Suprapubic skin (tissue), 4 donors: Measurements from ENCODE around the gene ABLIM2. TPM values are rescaled to one million over a fixed set of nuclear protein-coding genes. Genes with fewer than 3 reads are reported as not detected.

Experiments
- DNase-seq, 2 donors: peaks; one replicate each; pipeline ENCODE4 v3.0.0-alpha.2; 2019; ENCODE audit warnings: low spot score in 2 of 2
- H3K27ac ChIP-seq: fragments of 200-600 bp; sonication (generic); one replicate; pipeline ENCODE4 v1.5.1; 2019
- H3K27me3 ChIP-seq: fragments of 200-600 bp; sonication (generic); one replicate; pipeline ENCODE4 v1.5.1; 2019
- H3K36me3 ChIP-seq: fragments of 200-600 bp; sonication (generic); one replicate; pipeline ENCODE4 v1.5.1; 2019
- H3K4me1 ChIP-seq: fragments of 200-600 bp; sonication (generic); one replicate; pipeline ENCODE4 v1.5.1; 2019
- H3K4me3 ChIP-seq: fragments of 200-600 bp; sonication (generic); one replicate; pipeline ENCODE4 v1.5.1; 2019; ENCODE audit warnings: mild to moderate bottlenecking
- H3K9me3 ChIP-seq: fragments of 200-600 bp; sonication (generic); one replicate; pipeline ENCODE4 v1.5.1; 2019
- EP300 ChIP-seq: sonication (generic); formaldehyde crosslinking; IDR thresholded peaks from one replicate; pipeline ENCODE4 v1.6.1; 2017; ENCODE audit warnings: antibody characterized with exemption
- POLR2A ChIP-seq, 2 donors: fragments of 450-650 bp; IDR thresholded peaks; one replicate each; pipeline ENCODE4 v1.6.1; 2017; ENCODE audit warnings: antibody characterized with exemption in 2 of 2, mild to moderate bottlenecking in 2 of 2, moderate library complexity in 2 of 2
- POLR2AphosphoS5 ChIP-seq, 3 donors: sonication (generic); formaldehyde crosslinking; IDR thresholded peaks; one replicate each; pipeline ENCODE4 v1.6.1; 2017; ENCODE audit warnings: antibody characterized with exemption in 3 of 3
- WGBS: methylation state at CpG from one replicate; pipeline ENCODE4 v1.1.5; 2018; 5-methylcytosine and 5-hydroxymethylcytosine counted together
- total RNA-seq, 4 donors: library from RNA; depleted of rRNA; stranded (reverse); fragments of >200 nt; gene quantifications; one replicate each; pipeline ENCODE4 v1.1.0, GENCODE V29; 2016
- TF ChIP-seq, protein P1 (sequence below), 2 donors: fragments of 200-600 bp in 1 of 2; fragments of 450-650 bp in 1 of 2; sonication (generic) in 1 of 2; IDR thresholded peaks; one replicate each; pipeline ENCODE4 v1.5.1; 2016 to 2019; ENCODE audit warnings: antibody characterized with exemption in 2 of 2, mild to moderate bottlenecking in 1 of 2, moderate library complexity in 1 of 2

Gene ABLIM2
- total RNA-seq, 4 donors from 2014 or later: 11.2 to 16.9 (median 13.3) TPM

DNA sequence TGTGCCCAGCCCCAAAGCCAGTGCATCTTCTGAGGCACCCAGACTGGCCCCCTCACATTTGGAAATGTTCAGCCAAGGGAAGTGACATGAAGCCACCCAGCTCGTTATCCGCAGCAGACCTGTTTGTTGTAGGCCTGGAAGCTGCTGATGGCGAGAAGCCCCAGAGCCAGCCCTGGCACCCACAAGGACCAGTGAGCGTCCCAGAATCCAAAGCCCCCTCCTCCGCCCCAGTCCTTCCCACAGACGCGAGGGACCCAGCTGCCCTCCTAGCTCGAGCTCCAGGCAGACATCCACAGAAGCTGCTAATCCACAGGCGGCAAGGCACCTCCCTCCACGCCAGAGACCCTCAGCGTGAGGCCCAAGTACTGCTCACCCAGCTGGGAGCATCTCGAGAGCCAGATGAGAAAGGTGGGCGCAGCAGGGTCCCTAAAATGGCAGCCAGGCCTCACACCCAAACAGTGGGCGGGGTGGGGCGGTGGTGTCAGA lies 7.4 kb downstream of the ABLIM2 start:
- WGBS: 90% methylated on average over 11 of the region's 15 CpGs
- no peak overlapping the region for H3K27ac ChIP-seq
- TF ChIP-seq, protein P1, sequence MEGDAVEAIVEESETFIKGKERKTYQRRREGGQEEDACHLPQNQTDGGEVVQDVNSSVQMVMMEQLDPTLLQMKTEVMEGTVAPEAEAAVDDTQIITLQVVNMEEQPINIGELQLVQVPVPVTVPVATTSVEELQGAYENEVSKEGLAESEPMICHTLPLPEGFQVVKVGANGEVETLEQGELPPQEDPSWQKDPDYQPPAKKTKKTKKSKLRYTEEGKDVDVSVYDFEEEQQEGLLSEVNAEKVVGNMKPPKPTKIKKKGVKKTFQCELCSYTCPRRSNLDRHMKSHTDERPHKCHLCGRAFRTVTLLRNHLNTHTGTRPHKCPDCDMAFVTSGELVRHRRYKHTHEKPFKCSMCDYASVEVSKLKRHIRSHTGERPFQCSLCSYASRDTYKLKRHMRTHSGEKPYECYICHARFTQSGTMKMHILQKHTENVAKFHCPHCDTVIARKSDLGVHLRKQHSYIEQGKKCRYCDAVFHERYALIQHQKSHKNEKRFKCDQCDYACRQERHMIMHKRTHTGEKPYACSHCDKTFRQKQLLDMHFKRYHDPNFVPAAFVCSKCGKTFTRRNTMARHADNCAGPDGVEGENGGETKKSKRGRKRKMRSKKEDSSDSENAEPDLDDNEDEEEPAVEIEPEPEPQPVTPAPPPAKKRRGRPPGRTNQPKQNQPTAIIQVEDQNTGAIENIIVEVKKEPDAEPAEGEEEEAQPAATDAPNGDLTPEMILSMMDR (IDR thresholded peaks at IDR 0.05): no peak
- TF ChIP-seq EP300 (no peak), POLR2A (IDR thresholded peaks at IDR 0.05) (no peak)
- H3K4me1 ChIP-seq: no peaks in the 10 kb centered on the region
- no peaks in the 10 kb centered on the region for H3K9me3 ChIP-seq
- peaks cover 3% of the 10 kb centered on the region for H3K27me3 ChIP-seq
- H3K4me3 ChIP-seq: no peak overlapping the region
- no peaks in the 10 kb centered on the region for H3K36me3 ChIP-seq
- DNase-seq: no peak

DNA sequence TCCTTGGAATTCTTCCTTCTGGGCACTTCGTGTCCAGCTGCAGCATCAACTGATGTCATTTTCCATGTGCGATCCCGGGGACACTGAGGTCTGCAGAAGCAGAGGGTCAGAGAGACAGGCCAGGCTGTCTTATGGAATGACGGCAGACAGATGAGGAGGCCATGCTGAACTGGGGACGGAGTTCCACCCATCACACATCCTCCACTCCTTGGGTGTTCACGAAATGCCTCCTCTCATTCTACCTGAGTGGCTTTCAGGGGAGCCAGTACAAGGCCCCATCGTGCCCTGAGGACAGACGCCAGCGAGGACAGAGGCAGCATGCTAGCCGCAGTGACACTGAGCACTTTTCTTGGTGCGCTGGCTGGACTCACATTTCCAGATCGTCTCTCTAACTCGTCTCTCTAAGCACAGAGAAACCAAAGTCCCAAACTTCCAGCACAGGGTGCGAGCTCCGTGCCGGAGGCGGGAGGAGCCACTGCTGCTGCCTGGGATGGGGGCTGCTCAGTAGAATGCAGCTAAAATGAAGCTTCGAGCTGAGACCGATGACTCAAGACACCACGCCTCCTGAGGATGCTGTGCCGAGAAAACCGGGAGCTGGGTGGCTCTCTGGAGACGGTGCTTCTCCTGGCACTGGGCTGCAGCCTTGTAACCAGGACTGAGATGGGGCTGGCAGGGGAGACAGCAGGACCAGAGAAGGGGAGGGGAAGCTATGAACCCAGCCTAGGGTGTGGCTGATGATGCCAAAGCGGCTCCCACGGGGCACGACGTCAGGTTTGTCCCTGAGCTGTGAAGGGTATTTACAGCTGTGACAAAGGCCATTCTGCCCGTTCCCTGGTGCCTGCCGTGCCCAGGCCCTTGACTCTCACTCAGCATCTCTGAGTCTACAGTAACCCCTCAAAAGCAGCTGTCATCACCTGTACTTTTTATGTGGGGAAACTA lies 8.2 kb downstream of the ABLIM2 start:
- Histone ChIP-seq H3K27me3 (peaks cover 3% of the 10 kb centered on the region), H3K9me3 (no peaks in the 10 kb centered on the region), H3K4me3 (no peak overlapping the region), H3K36me3 (no peaks in the 10 kb centered on the region), H3K27ac (no peak overlapping the region), H3K4me1 (no peaks in the 10 kb centered on the region)
- TF ChIP-seq, protein P1 (IDR thresholded peaks at IDR 0.05): no peak
- no peak for TF ChIP-seq POLR2A (IDR thresholded peaks at IDR 0.05)
- no peak for TF ChIP-seq EP300
- no peak for TF ChIP-seq POLR2AphosphoS5 (IDR thresholded peaks at IDR 0.05)
- 65% methylated on average over 28 of the region's 29 CpGs for WGBS
- DNase-seq: no peak

DNA sequence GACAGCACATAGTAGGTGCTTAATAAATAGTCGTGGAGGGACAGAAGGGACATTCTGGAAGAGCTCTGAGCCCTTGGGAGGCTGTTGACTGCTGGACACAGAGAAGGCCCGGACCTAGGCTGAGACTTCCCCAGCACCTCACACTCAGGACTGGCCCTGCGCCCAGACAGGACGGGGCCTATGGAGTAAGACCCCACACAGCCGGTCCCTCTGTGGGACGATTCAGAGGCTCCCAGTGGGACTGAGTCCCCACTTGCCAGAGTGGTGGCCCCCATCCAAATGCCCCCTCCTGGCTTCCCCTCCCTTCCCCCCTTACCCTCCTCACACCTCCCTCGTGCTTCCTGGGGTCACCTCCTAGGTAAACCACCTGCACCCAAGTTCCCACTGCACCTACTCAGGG lies 8.9 kb downstream of the ABLIM2 start:
- Histone ChIP-seq H3K4me1 (peaks cover 2% of the 10 kb centered on the region), H3K4me3 (no peak overlapping the region), H3K36me3 (no peaks in the 10 kb centered on the region), H3K27me3 (peaks cover 7% of the 10 kb centered on the region), H3K27ac (no peak overlapping the region), H3K9me3 (no peaks in the 10 kb centered on the region)
- 87% methylated on average over 5 of the region's 7 CpGs for WGBS
- no peak for TF ChIP-seq POLR2A (IDR thresholded peaks at IDR 0.05)
- TF ChIP-seq EP300: no peak
- TF ChIP-seq, protein P1 (IDR thresholded peaks at IDR 0.05): no peak
- TF ChIP-seq POLR2AphosphoS5 (IDR thresholded peaks at IDR 0.05): no peak
- DNase-seq: no peak

DNA sequence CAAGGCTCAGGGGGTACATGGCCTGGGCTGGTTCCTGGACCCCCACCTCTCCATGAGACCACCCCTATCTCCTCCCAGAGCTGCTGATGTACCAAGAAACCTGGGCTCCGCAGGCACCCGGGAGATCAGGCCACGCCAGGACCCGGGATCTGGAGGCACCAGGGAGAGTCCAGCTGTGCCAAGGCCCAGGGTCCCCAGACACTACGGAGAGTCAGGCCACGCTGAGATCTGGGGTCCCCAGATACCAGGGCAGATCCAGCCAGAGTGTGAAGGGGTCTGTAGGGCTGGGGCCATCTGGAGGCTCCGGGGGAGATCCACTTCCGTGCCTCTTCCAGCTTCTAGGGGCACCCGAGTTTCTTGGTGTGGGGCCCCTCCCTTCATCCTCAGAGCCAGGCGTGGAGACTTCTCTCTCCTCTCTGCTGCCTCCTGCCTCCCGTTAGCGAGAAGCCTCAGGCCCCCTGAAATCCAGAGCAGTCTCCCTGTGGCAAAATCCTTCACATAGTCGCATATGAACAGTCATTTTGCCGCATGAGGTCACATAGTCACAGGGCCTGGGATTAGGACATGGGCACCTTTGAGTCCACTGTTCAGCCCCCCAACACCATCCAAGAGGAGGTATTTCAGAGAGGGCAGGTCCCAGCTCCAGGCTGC lies 9.7 kb downstream of the ABLIM2 start:
- no peaks in the 10 kb centered on the region for H3K9me3 ChIP-seq
- H3K27me3 ChIP-seq: peaks cover 14% of the 10 kb centered on the region
- WGBS: 93% methylated on average over 8 of the region's 14 CpGs
- H3K36me3 ChIP-seq: no peaks in the 10 kb centered on the region
- no peak overlapping the region for H3K4me3 ChIP-seq
- no peak overlapping the region for H3K27ac ChIP-seq
- TF ChIP-seq POLR2AphosphoS5 (IDR thresholded peaks at IDR 0.05): no peak
- TF ChIP-seq, protein P1 (IDR thresholded peaks at IDR 0.05): no peak
- no peak for TF ChIP-seq POLR2A (IDR thresholded peaks at IDR 0.05)
- no peak for TF ChIP-seq EP300
- peaks cover 8% of the 10 kb centered on the region for H3K4me1 ChIP-seq
- no peak for DNase-seq

DNA sequence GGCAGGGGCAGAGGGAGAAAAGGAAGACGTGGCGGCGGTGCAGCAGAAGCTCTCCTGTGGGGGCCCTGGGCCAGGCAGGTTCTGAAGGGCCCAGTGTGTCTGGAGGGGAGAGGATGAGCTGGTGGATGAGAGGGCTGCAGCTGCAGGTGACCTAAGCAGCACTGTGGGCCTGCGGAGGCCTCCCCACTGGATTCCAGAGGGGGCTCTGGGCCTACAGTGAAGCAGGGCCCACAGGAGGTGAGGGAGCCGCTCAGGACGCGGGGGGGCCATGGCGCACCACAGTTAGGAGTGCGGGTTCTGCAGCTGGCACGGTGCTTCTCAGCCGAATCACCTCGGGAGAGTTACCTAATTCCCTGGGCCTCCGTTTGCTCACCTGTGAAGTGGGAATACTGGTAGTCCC lies 10.5 kb downstream of the ABLIM2 start:
- TF ChIP-seq, protein P1 (IDR thresholded peaks at IDR 0.05): no peak
- TF ChIP-seq POLR2AphosphoS5 (IDR thresholded peaks at IDR 0.05) (no peak), POLR2A (IDR thresholded peaks at IDR 0.05) (no peak), EP300 (no peak)
- Histone ChIP-seq H3K4me1 (peaks cover 8% of the 10 kb centered on the region), H3K4me3 (no peak overlapping the region), H3K36me3 (no peaks in the 10 kb centered on the region), H3K27me3 (peaks cover 20% of the 10 kb centered on the region), H3K27ac (no peak overlapping the region), H3K9me3 (no peaks in the 10 kb centered on the region)
- 98% methylated on average over 13 of the region's 13 CpGs for WGBS
- no peak for DNase-seq
